ENCODE results near the gene ATP1A1.

ATP1A1 gene

DNA sequence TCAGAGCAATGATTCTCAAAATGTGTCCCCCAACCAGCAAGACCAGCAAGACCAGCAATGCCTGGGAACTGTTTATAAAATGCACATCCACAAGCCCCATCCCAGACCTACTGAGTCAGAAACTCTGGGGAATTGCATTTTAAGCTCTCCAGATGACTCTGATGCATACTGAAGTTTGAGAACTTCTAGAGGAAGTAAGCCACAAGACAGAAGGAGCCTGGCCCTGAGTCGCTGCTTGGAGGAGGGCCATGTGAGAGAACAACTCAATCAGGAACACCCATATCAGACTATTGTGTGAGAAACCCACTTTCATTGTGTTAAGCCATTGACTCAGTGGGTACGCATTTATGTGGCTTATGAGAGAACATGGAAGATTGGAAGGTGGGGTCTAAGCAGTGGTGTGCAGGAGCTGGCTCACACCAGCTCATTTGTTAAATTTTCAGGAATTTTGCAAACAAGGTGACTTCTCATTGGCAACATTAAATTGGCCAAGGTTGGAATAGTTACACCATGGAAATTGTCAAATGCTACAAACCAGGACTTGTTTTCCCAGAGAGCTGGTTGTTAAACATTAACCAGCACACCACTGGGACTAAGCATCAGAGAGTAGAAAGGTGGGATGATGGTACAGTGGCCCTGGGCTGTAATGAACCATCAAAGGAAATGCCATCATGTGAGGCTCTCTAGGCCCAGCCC lies 38.9 kb downstream of the ATP1A1 start:
- Histone ChIP-seq H3K4me1 (ENCODE audit: control insufficient read depth, insufficient read depth, low read length) (no peaks in the 10 kb centered on the region), H3K4me3 (ENCODE audit: low read depth, low read length) (no peak overlapping the region), H3K9me3 (ENCODE audit: control insufficient read depth, insufficient read depth, low read length) (no peaks in the 10 kb centered on the region), H3K36me3 (ENCODE audit: control insufficient read depth, insufficient read depth, low read length) (peaks cover 1% of the 10 kb centered on the region), H3K27me3 (ENCODE audit: control insufficient read depth, insufficient read depth, low read length) (no peaks in the 10 kb centered on the region), H3K9ac (ENCODE audit: low read depth, low read length) (no peak overlapping the region)

GRCh38 chr1:116412480-116412798 lies 39.4 kb downstream of the ATP1A1 start:
- no peak overlapping the region for H3K4me3 ChIP-seq (ENCODE audit: low read depth, low read length)
- H3K9me3 ChIP-seq (ENCODE audit: control insufficient read depth, insufficient read depth, low read length), result no peaks in the 10 kb centered on the region
- H3K27me3 ChIP-seq (ENCODE audit: control insufficient read depth, insufficient read depth, low read length), result no peaks in the 10 kb centered on the region
- H3K9ac ChIP-seq (ENCODE audit: low read depth, low read length), result no peak overlapping the region
- H3K36me3 ChIP-seq (ENCODE audit: control insufficient read depth, insufficient read depth, low read length), result no peaks in the 10 kb centered on the region
- no peaks in the 10 kb centered on the region for H3K4me1 ChIP-seq (ENCODE audit: control insufficient read depth, insufficient read depth, low read length)

- no peaks in the 10 kb centered on the region for H3K9me3 ChIP-seq (ENCODE audit: control insufficient read depth, insufficient read depth, low read length)
- no peaks in the 10 kb centered on the region for H3K27me3 ChIP-seq (ENCODE audit: control insufficient read depth, insufficient read depth, low read length)
- H3K4me3 ChIP-seq (ENCODE audit: low read depth, low read length), result no peak overlapping the region
- no peaks in the 10 kb centered on the region for H3K4me1 ChIP-seq (ENCODE audit: control insufficient read depth, insufficient read depth, low read length)
- H3K9ac ChIP-seq (ENCODE audit: low read depth, low read length), result no peak overlapping the region
- H3K36me3 ChIP-seq (ENCODE audit: control insufficient read depth, insufficient read depth, low read length), result no peaks in the 10 kb centered on the region
Measured at GRCh38 chr1:116412898-116413297, 39.9 kb downstream of the ATP1A1 start.

DNA sequence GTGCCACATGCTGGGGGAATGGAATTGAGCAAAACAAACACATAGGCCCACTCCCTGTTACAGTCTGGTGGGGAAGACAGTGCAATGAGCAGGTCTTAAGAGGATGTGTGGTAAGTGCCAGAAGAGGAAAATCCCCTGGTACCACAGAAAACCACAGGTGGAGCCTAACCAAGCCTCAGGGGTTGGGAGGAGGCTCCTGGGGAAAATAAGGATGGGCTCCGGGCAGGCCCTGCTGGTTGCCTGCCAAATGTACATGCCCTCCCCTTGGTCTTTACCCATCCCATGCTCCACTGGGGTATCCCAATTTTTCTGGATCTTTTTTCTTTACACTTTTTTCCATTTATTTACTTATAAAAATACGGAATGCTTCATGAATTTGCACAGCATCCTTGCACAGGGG lies 40.4 kb downstream of the ATP1A1 start:
- H3K36me3 ChIP-seq (ENCODE audit: control insufficient read depth, insufficient read depth, low read length), result no peaks in the 10 kb centered on the region
- no peak overlapping the region for H3K4me3 ChIP-seq (ENCODE audit: low read depth, low read length)
- H3K4me1 ChIP-seq (ENCODE audit: control insufficient read depth, insufficient read depth, low read length), result no peaks in the 10 kb centered on the region

DNA sequence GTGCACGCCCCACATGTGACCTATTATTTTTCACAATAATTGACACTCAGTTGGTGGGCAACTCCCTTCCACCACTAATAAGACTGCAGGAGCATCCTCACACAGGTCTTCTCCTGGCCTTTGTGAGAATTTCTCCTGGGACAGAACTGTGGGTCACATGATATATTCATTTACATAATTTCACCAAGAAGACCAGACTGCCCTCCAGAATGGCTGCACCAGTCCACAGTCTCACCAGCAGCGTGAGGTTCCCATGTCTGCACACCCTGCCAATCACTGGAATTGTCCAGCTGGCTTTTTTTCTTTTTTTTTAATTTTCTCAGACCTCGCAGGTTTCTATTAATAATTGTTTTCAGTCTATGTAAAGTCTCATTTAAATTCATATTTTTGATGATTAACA lies 41.3 kb downstream of the ATP1A1 start:
- Histone ChIP-seq H3K9ac (ENCODE audit: low read depth, low read length) (no peak overlapping the region), H3K27me3 (ENCODE audit: control insufficient read depth, insufficient read depth, low read length) (no peaks in the 10 kb centered on the region), H3K4me3 (ENCODE audit: low read depth, low read length) (no peak overlapping the region), H3K4me1 (ENCODE audit: control insufficient read depth, insufficient read depth, low read length) (no peaks in the 10 kb centered on the region), H3K9me3 (ENCODE audit: control insufficient read depth, insufficient read depth, low read length) (no peaks in the 10 kb centered on the region), H3K36me3 (ENCODE audit: control insufficient read depth, insufficient read depth, low read length) (no peaks in the 10 kb centered on the region)

More for the DNA sequence above, 40.4 kb downstream of the ATP1A1 start:
- no peaks in the 10 kb centered on the region for H3K9me3 ChIP-seq (ENCODE audit: control insufficient read depth, insufficient read depth, low read length)
- no peak overlapping the region for H3K9ac ChIP-seq (ENCODE audit: low read depth, low read length)
- no peaks in the 10 kb centered on the region for H3K27me3 ChIP-seq (ENCODE audit: control insufficient read depth, insufficient read depth, low read length)

DNA sequence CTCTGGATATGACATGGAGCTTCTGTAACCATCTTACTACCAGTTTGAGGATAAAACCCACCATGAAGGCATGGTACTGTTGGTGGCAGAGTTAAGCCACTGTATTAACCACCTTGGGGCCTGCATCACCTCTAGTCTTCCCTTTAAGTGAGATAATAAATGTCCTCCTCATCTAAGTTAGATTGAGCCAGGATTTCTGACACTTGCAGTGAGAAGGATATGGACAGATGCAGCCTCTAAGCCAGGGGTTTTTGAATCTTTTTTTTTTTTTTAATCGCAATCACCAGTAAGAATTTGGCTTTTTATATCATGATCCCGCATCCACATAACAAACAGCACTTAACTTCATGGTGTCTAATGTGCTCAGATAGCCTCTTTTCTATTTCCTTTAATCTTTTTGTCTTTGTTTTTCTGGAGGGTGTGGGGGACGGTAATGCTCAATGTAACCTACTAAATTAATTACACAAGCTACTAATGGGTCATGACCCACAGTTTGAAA lies 42.2 kb downstream of the ATP1A1 start:
- Histone ChIP-seq H3K27me3 (ENCODE audit: control insufficient read depth, insufficient read depth, low read length) (no peaks in the 10 kb centered on the region), H3K36me3 (ENCODE audit: control insufficient read depth, insufficient read depth, low read length) (no peaks in the 10 kb centered on the region), H3K4me3 (ENCODE audit: low read depth, low read length) (no peak overlapping the region), H3K9me3 (ENCODE audit: control insufficient read depth, insufficient read depth, low read length) (no peaks in the 10 kb centered on the region), H3K9ac (ENCODE audit: low read depth, low read length) (no peak overlapping the region), H3K4me1 (ENCODE audit: control insufficient read depth, insufficient read depth, low read length) (no peaks in the 10 kb centered on the region)

GRCh38 chr1:116415699-116416533 lies 42.9 kb downstream of the ATP1A1 start:
- no peaks in the 10 kb centered on the region for H3K9me3 ChIP-seq (ENCODE audit: control insufficient read depth, insufficient read depth, low read length)
- no peaks in the 10 kb centered on the region for H3K4me1 ChIP-seq (ENCODE audit: control insufficient read depth, insufficient read depth, low read length)
- H3K9ac ChIP-seq (ENCODE audit: low read depth, low read length), result no peak overlapping the region

DNA sequence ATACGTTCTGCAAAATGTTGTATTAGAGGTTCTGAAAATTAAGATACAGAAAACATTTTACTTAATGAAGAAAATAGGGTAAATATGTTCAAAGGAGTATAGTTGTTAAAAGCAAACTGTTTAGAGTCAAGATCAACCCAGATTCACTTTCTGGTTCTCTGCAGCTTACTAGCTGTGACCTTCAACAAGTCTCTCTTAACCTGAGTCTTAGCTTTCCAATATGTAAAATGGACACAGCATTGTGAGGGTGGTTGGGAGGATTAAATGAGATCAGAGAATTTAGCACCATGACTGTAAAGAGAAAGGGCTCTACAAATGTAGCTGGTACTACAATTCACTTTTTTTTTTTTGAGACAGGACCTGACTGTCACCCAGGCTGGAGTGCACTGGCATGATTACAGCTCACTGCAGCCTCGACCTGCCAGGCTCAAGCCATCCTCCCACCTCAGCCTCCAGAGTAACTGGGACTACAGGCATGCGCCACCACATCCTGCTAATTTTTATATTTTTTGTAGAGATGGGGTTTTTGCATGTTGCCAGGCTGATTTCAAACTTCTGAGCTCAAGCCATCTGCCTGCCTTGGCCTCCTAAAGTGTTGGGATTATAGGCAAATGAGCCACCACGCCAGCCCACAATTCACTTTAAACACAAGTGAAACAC lies 43.9 kb downstream of the ATP1A1 start:
- H3K9me3 ChIP-seq (ENCODE audit: control insufficient read depth, insufficient read depth, low read length), result no peaks in the 10 kb centered on the region
- no peaks in the 10 kb centered on the region for H3K36me3 ChIP-seq (ENCODE audit: control insufficient read depth, insufficient read depth, low read length)
- no peaks in the 10 kb centered on the region for H3K27me3 ChIP-seq (ENCODE audit: control insufficient read depth, insufficient read depth, low read length)
- H3K4me3 ChIP-seq (ENCODE audit: low read depth, low read length), result no peak overlapping the region
- H3K9ac ChIP-seq (ENCODE audit: low read depth, low read length), result no peak overlapping the region
- no peaks in the 10 kb centered on the region for H3K4me1 ChIP-seq (ENCODE audit: control insufficient read depth, insufficient read depth, low read length)

More at GRCh38 chr1:116415699-116416533, 42.9 kb downstream of the ATP1A1 start:
- Histone ChIP-seq H3K27me3 (ENCODE audit: control insufficient read depth, insufficient read depth, low read length) (no peaks in the 10 kb centered on the region), H3K36me3 (ENCODE audit: control insufficient read depth, insufficient read depth, low read length) (no peaks in the 10 kb centered on the region), H3K4me3 (ENCODE audit: low read depth, low read length) (no peak overlapping the region)

GRCh38 chr1:116417678-116418077 lies 44.6 kb downstream of the ATP1A1 start:
- Histone ChIP-seq H3K4me1 (ENCODE audit: control insufficient read depth, insufficient read depth, low read length) (no peaks in the 10 kb centered on the region), H3K4me3 (ENCODE audit: low read depth, low read length) (peak overlapping the region; percentile 89), H3K36me3 (ENCODE audit: control insufficient read depth, insufficient read depth, low read length) (no peaks in the 10 kb centered on the region)

DNA sequence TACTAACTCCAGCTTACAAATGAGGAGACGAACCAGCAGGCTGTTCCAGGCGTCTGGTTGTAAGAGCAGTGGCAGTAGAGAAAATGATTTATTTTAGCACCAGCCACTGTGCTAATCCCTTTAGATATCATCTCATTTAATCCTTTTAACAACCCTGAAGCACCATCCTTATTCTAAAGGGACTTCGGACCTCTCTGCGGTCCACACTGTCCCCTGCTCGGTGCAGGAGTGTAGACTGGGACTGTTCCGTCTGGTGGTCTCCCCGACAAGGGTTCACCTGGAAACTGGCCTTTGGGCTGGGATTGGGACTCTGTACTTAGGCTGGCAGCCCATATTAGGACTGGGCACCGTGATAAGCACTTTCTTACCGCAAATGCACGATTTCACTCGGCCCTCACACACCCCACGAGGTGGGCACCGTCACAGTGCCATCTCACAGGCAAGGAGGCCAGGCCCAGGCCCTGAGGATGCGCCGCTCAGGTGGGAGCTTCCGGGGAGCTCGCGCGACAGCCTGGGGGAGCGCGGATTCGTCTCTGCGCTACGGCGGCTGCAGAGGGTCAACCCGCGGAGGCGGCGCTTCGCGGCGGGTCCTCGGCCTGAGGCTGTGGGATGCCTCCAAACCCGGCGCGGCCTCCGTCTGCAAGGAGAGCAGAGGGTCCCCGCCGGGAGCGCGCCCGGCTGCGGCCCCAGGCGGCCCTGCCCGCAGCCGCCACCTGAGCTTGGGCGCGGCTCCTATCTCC lies 45.2 kb downstream of the ATP1A1 start:
- Histone ChIP-seq H3K9me3 (ENCODE audit: control insufficient read depth, insufficient read depth, low read length) (no peaks in the 10 kb centered on the region), H3K36me3 (ENCODE audit: control insufficient read depth, insufficient read depth, low read length) (no peaks in the 10 kb centered on the region), H3K9ac (ENCODE audit: low read depth, low read length) (peak overlapping the region; percentile 84), H3K4me1 (ENCODE audit: control insufficient read depth, insufficient read depth, low read length) (no peaks in the 10 kb centered on the region), H3K4me3 (ENCODE audit: low read depth, low read length) (peak overlapping the region; percentile 89), H3K27me3 (ENCODE audit: control insufficient read depth, insufficient read depth, low read length) (no peaks in the 10 kb centered on the region)

More at GRCh38 chr1:116417678-116418077, 44.6 kb downstream of the ATP1A1 start:
- H3K27me3 ChIP-seq (ENCODE audit: control insufficient read depth, insufficient read depth, low read length), result no peaks in the 10 kb centered on the region
- H3K9ac ChIP-seq (ENCODE audit: low read depth, low read length), result peak overlapping the region; percentile 84
- no peaks in the 10 kb centered on the region for H3K9me3 ChIP-seq (ENCODE audit: control insufficient read depth, insufficient read depth, low read length)

DNA sequence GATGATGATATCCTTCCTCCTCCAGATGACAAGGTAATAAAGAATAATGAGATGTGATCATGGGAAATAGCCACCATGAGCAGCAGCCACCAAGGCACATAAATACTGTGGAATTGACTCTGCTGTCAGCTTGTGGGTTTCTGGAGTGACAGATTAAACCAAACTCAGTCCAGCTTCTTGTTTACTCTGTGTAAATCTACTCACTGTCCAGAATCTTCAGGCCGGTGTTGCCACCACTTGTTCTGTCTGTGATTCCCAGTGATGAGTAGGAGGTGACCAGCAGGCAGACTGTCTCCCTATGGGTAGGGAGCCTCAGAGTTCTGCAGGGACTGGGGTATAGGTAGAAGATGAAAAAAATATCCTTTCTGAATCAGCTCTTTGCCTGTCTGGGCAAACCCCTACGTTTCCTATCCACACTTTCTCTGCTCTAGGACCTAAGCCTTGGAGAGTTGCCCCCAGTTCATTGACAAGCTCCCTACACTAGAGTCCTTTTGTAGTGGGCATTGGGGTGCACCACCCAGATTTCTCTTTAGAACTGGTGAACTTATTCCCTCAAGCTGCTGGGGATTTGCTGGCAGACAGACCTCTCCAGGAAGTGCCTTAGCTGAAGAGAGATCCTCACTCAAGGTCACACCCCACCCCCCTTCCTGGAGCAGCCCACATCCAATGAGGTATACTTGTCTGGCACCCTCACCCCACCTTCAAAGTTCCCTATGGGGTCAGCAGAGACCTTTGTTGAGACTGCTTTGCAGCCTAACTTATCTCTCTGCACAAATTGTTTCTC lies 47.6 kb downstream of the ATP1A1 start:
- Histone ChIP-seq H3K9me3 (ENCODE audit: control insufficient read depth, insufficient read depth, low read length) (no peaks in the 10 kb centered on the region), H3K9ac (ENCODE audit: low read depth, low read length) (no peak overlapping the region), H3K27me3 (ENCODE audit: control insufficient read depth, insufficient read depth, low read length) (no peaks in the 10 kb centered on the region), H3K4me3 (ENCODE audit: low read depth, low read length) (no peak overlapping the region), H3K4me1 (ENCODE audit: control insufficient read depth, insufficient read depth, low read length) (no peaks in the 10 kb centered on the region), H3K36me3 (ENCODE audit: control insufficient read depth, insufficient read depth, low read length) (no peaks in the 10 kb centered on the region)
